ENCODE data around the gene LHFPL2. TPM values are rescaled to one million over a fixed set of nuclear protein-coding genes. Genes with fewer than 3 reads are reported as not detected.

The LHFPL2 gene
- total and polyA plus RNA-seq, 9 donors: 20.3 to 45.1 (median 27.9) TPM

GRCh38 chr5:78568676-78569075 is 79.9 kb downstream of the LHFPL2 start:
- peaks cover 7% of the 10 kb centered on the region for H3K4me1 ChIP-seq (ENCODE audit: insufficient read depth)

GRCh38 chr5:78568212-78568611 is 80.4 kb downstream of the LHFPL2 start:
- no peaks in the 10 kb centered on the region for H3K9me3 ChIP-seq
- DNase-seq: no peak
- no peaks in the 10 kb centered on the region for H3K27me3 ChIP-seq
- H3K27ac ChIP-seq: no peak overlapping the region
- H3K4me3 ChIP-seq: no peak overlapping the region
- TF ChIP-seq POLR2A (IDR thresholded peaks at IDR 0.05): no peak
- TF ChIP-seq, protein P1, sequence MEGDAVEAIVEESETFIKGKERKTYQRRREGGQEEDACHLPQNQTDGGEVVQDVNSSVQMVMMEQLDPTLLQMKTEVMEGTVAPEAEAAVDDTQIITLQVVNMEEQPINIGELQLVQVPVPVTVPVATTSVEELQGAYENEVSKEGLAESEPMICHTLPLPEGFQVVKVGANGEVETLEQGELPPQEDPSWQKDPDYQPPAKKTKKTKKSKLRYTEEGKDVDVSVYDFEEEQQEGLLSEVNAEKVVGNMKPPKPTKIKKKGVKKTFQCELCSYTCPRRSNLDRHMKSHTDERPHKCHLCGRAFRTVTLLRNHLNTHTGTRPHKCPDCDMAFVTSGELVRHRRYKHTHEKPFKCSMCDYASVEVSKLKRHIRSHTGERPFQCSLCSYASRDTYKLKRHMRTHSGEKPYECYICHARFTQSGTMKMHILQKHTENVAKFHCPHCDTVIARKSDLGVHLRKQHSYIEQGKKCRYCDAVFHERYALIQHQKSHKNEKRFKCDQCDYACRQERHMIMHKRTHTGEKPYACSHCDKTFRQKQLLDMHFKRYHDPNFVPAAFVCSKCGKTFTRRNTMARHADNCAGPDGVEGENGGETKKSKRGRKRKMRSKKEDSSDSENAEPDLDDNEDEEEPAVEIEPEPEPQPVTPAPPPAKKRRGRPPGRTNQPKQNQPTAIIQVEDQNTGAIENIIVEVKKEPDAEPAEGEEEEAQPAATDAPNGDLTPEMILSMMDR (IDR thresholded peaks at IDR 0.05): no peak
- no peak for TF ChIP-seq EP300 (IDR thresholded peaks at IDR 0.05)
- intact Hi-C loops (cut with DNase I): no loop called here
- 35 to 57% (median 53%) methylated on average over 5 of the region's 5 CpGs for WGBS, 3 donors
- no peaks in the 10 kb centered on the region for H3K36me3 ChIP-seq
- peaks cover 7% of the 10 kb centered on the region for H3K4me1 ChIP-seq (ENCODE audit: insufficient read depth)

More at GRCh38 chr5:78568676-78569075, 79.9 kb downstream of the LHFPL2 start:
- Histone ChIP-seq H3K27me3 (no peaks in the 10 kb centered on the region), H3K9me3 (no peaks in the 10 kb centered on the region), H3K4me3 (no peak overlapping the region), H3K27ac (no peak overlapping the region), H3K36me3 (no peaks in the 10 kb centered on the region)
- intact Hi-C loops (cut with DNase I): no loop called here
- TF ChIP-seq POLR2A (IDR thresholded peaks at IDR 0.05) (no peak), EP300 (IDR thresholded peaks at IDR 0.05) (no peak)
- TF ChIP-seq, protein P1 (IDR thresholded peaks at IDR 0.05): no peak
- WGBS, 3 donors: 90 to 94% (median 91%) methylated on average over 3 of the region's 3 CpGs
- DNase-seq: no peak

- Histone ChIP-seq H3K27ac (no peak overlapping the region), H3K4me3 (no peak overlapping the region), H3K9me3 (no peaks in the 10 kb centered on the region), H3K4me1 (ENCODE audit: insufficient read depth) (peaks cover 7% of the 10 kb centered on the region), H3K27me3 (no peaks in the 10 kb centered on the region), H3K36me3 (no peaks in the 10 kb centered on the region)
- DNase-seq: no peak
- WGBS, 3 donors: 52 to 60% (median 55%) methylated on average over 3 of the region's 3 CpGs
- intact Hi-C loops (cut with DNase I): no loop called here
- TF ChIP-seq, protein P1 (IDR thresholded peaks at IDR 0.05): no peak
- TF ChIP-seq EP300 (IDR thresholded peaks at IDR 0.05): no peak
- TF ChIP-seq POLR2A (IDR thresholded peaks at IDR 0.05): no peak
These were observed 81.0 kb downstream of the LHFPL2 start for GRCh38 chr5:78567617-78568016.

GRCh38 chr5:78566747-78567425 is 81.7 kb downstream of the LHFPL2 start:
- Histone ChIP-seq H3K4me3 (no peak overlapping the region), H3K4me1 (ENCODE audit: insufficient read depth) (peaks cover 7% of the 10 kb centered on the region), H3K27ac (no peak overlapping the region), H3K27me3 (no peaks in the 10 kb centered on the region), H3K9me3 (no peaks in the 10 kb centered on the region), H3K36me3 (no peaks in the 10 kb centered on the region)
- DNase-seq: no peak
- WGBS, 3 donors: 66 to 74% (median 71%) methylated on average over 7 of the region's 7 CpGs
- TF ChIP-seq POLR2A (IDR thresholded peaks at IDR 0.05) (no peak), EP300 (IDR thresholded peaks at IDR 0.05) (no peak)
- TF ChIP-seq, protein P1 (IDR thresholded peaks at IDR 0.05): no peak
- intact Hi-C loops (cut with DNase I): no loop called here
